ENCODE results near the gene CCDC81.

CCDC81 gene

DNA sequence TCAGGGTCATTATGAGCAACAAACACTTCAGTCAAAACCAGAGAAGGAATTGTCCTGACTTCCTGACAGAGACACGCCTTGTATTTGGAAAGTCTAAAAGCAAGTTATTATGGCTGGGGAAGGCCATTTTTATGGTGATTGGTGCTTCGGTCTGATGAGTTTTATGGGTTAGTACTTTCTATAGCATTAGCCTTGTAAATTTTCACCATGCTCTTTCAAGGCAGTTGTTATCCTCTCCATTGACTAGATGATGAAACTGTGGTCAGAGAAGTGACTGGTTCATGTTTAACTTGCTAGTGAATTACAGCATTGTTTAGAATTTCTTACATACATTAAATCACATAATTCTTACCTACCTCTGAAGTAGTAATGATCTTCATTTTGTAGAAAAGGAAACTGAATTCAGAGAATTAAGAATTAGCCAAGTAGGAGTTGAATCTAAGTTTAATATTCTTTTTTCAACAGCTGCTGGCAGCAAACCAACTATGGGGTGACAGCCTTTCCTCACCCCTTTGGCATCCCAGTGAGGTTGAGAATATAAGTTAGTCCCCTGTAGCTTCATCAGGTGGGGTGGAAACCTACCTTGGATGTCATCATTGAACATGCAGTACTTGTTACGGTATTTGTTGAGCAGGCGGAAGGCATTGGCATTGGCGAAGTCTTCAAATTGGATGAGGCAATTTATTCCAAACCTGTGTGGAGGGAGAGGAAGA lies 90.0 kb downstream of the CCDC81 start:
- DNase-seq (ENCODE audit: low spot score) = no peak

DNA sequence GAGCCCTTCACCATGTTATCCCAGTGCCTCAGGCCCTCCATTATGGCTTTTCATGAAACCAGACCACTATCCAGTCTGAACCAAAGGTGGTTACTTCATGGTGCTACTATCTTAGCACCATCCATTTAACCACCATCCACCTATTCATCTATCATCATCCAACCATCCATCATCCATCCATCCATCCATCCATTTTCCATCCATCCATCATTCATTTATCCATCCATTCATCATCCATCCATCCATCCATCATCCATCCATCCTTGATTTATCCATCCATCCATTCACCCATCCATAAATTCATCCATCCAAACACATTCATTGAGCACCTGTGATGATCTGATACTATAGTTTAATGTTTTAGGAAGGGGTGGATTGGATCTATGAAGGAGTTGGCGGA lies 93.5 kb downstream of the CCDC81 start:
- DNase-seq (ENCODE audit: low spot score) = no peak

DNA sequence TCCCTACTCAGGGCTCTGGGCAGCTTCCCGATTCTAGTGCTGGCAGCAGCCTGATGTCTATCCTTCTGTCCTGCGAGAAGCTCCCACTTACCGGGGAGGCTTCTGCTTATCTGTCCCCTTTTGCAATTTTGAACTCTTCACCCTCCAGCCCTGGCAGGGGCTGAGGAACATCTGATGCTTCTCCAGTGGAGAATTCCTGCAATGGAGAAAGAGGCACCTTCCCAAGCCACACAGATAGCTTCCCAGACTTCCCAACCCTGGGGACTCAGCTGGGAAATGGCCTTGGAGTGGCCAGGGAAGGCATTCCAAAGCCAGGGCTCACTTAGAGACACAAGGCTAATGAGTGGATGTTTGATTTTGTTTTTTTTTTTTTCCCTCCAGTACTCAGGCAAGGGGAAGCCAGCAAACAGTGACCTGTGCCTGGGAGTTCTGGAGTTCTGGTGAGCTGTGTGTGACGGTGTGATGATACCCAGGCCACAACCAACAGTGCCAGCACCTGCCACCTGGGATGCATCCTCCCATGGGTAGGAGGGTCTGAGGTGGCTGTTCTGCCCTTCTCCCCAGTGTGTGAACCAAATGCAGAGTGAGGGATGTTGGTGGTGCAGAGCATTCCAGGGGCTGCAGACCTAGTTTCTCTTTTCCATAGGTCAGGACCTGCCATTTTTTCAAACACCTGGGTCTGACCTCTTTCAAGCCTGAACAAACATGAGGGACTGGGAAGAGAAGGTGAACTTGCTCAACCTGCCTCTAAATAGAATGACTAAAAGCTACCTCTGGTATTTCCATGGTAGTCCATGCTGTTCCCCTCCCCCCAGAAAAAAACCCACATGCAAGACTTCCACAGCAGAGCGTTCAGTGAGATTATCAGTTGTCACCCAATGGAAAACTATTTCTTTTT lies 95.1 kb downstream of the CCDC81 start:
- peak; percentile 14 for DNase-seq (ENCODE audit: low spot score)

Data from AG08395 (cell line).